Breast epithelium (tissue), 4 donors: ENCODE measurements around the gene PPP2R3B. TPM values are rescaled to one million over a fixed set of nuclear protein-coding genes. Genes with fewer than 3 reads are reported as not detected.
"Not testable (repeated sequence)": the region's sequence is repeated elsewhere in the genome, so short reads cannot be mapped to it uniquely, and the experiment has no call there.

ENCODE experiments used
- DNase-seq, 2 donors: peaks; one replicate each; pipeline ENCODE4 v3.0.0-alpha.2; 2019; ENCODE audit warnings: low spot score in 2 of 2
- H3K27ac ChIP-seq, 2 donors: fragments of 200-600 bp; sonication (generic) in 1 of 2; one replicate each; pipeline ENCODE4 v1.5.1; 2016 to 2019; ENCODE audit warnings: mild to moderate bottlenecking in 1 of 2
- H3K27me3 ChIP-seq, 2 donors: fragments of 200-600 bp; sonication (generic) in 1 of 2; one replicate each; pipeline versions ENCODE4 v1.5.1 to v1.6.0; 2017 to 2019; ENCODE audit warnings: control low read depth in 1 of 2, mild to moderate bottlenecking in 1 of 2
- H3K36me3 ChIP-seq: fragments of 200-600 bp; one replicate; pipeline ENCODE4 v1.5.1; 2019
- H3K4me1 ChIP-seq, 2 donors: fragments of 200-600 bp; sonication (generic); one replicate each; pipeline ENCODE4 v1.5.1; 2016 to 2019; ENCODE audit warnings: control low read depth in 1 of 2
- H3K4me3 ChIP-seq, 3 donors: fragments of 200-600 bp; sonication (generic); 1 replicate in 2 of 3; 2 replicates in 1 of 3; pipeline ENCODE4 v1.5.1; 2016 to 2019; ENCODE audit warnings: mild to moderate bottlenecking in 3 of 3, moderate library complexity in 2 of 3
- H3K9me3 ChIP-seq, 2 donors: fragments of 200-600 bp; sonication (generic) in 1 of 2; one replicate each; pipeline ENCODE4 v1.5.1; 2016 to 2019; ENCODE audit warnings: control low read depth in 1 of 2
- POLR2A ChIP-seq: fragments of 450-650 bp; IDR thresholded peaks from one replicate; pipeline ENCODE4 v1.6.1; 2016; ENCODE audit warnings: antibody characterized with exemption, mild to moderate bottlenecking, moderate library complexity
- POLR2AphosphoS5 ChIP-seq, 3 donors: sonication (generic); formaldehyde crosslinking; IDR thresholded peaks; one replicate each; pipeline ENCODE4 v1.6.1; 2017; ENCODE audit warnings: antibody characterized with exemption in 3 of 3
- intact Hi-C: fragments of 100-400 bp; cut with DNase I; formaldehyde crosslinking; loops from one replicate; pipeline ENCODE4 v1.15.1; 2023; ENCODE audit warnings: low total_unique reads
- total RNA-seq, 3 donors: library from RNA; depleted of rRNA; stranded (reverse); fragments of >200 nt; gene quantifications; one replicate each; pipeline ENCODE4 v1.1.0, GENCODE V29; 2016
- TF ChIP-seq, protein P1 (sequence below), 3 donors: fragments of 450-650 bp; IDR thresholded peaks; one replicate each; pipeline ENCODE4 v1.5.1; 2016 to 2017; ENCODE audit warnings: antibody characterized with exemption in 3 of 3, mild to moderate bottlenecking in 3 of 3, moderate library complexity in 3 of 3

Gene PPP2R3B
- total RNA-seq, 3 donors from 2014 or later: 10.4 to 23.3 (median 23.1) TPM

DNA sequence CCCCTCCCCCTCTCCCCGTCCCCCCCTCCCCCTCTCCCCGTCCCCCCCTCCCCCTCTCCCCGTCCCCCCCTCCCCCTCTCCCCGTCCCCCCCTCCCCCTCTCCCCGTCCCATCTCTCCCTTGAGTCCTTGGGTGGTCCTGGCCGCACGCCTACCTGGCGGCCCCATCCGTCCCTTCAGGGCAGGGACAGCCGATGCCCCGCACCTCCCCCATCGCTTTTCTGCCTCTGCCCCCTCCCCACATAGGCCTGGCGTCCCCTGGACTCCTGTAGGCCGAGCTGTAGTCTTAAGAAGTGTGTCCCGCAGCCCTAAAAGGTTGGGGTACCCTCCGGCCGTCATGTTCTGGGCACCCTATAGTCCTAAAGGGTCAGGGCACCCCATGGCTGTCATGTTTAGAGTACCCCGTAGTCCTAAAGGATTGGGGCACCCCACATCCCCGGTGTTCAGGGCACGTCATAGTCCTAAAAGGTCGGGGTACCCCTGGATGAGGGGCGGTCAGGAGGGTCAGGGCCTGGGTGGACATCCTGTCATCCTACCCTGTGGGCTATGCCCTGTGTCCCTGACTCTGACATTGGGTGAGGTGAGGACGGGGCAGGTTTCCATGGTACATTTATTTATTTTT is 57.3 kb downstream of the PPP2R3B start:
- no peak overlapping the region for H3K4me3 ChIP-seq
- intact Hi-C loops: no loop called here
- H3K27ac ChIP-seq: no peak overlapping the region
- peak in 1 of 2 donors; percentile 49 for DNase-seq
- H3K36me3 ChIP-seq: no peaks in the 10 kb centered on the region
- TF ChIP-seq POLR2A: no peak
- no peak for TF ChIP-seq POLR2AphosphoS5 (IDR thresholded peaks at IDR 0.05)
- TF ChIP-seq, protein P1, sequence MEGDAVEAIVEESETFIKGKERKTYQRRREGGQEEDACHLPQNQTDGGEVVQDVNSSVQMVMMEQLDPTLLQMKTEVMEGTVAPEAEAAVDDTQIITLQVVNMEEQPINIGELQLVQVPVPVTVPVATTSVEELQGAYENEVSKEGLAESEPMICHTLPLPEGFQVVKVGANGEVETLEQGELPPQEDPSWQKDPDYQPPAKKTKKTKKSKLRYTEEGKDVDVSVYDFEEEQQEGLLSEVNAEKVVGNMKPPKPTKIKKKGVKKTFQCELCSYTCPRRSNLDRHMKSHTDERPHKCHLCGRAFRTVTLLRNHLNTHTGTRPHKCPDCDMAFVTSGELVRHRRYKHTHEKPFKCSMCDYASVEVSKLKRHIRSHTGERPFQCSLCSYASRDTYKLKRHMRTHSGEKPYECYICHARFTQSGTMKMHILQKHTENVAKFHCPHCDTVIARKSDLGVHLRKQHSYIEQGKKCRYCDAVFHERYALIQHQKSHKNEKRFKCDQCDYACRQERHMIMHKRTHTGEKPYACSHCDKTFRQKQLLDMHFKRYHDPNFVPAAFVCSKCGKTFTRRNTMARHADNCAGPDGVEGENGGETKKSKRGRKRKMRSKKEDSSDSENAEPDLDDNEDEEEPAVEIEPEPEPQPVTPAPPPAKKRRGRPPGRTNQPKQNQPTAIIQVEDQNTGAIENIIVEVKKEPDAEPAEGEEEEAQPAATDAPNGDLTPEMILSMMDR (IDR thresholded peaks at IDR 0.05): no peak
- no peaks in the 10 kb centered on the region for H3K4me1 ChIP-seq
- H3K27me3 ChIP-seq: peaks cover 7 to 15% of the 10 kb centered on the region in 2 donors
- no peaks in the 10 kb centered on the region for H3K9me3 ChIP-seq

GRCh38 chrX:327660-328126 is 59.0 kb downstream of the PPP2R3B start:
- peak in 1 of 2 donors; percentile 48 for DNase-seq

GRCh38 chrX:324664-325063 is 62.0 kb downstream of the PPP2R3B start:
- H3K27ac ChIP-seq, H3K36me3 ChIP-seq, H3K27me3 ChIP-seq, H3K4me1 ChIP-seq, H3K4me3 ChIP-seq, intact Hi-C loops, H3K9me3 ChIP-seq: not testable (repeated sequence)
- peak in 1 of 2 donors; percentile 25 for DNase-seq

More at GRCh38 chrX:327660-328126, 59.0 kb downstream of the PPP2R3B start:
- no peaks in the 10 kb centered on the region for H3K9me3 ChIP-seq
- no peak overlapping the region for H3K27ac ChIP-seq
- no peak overlapping the region for H3K4me3 ChIP-seq
- peaks cover 7 to 15% of the 10 kb centered on the region in 2 donors for H3K27me3 ChIP-seq
- no peak for TF ChIP-seq POLR2AphosphoS5 (IDR thresholded peaks at IDR 0.05)
- TF ChIP-seq, protein P1 (IDR thresholded peaks at IDR 0.05): no peak
- no peak for TF ChIP-seq POLR2A
- H3K4me1 ChIP-seq: no peaks in the 10 kb centered on the region
- intact Hi-C loops: no loop called here
- H3K36me3 ChIP-seq: no peaks in the 10 kb centered on the region

- no peaks in the 10 kb centered on the region for H3K27me3 ChIP-seq
- H3K27ac ChIP-seq: no peak overlapping the region
- no peaks in the 10 kb centered on the region for H3K9me3 ChIP-seq
- DNase-seq: peak in 1 of 2 donors; percentile 57
- H3K36me3 ChIP-seq: no peaks in the 10 kb centered on the region
- H3K4me3 ChIP-seq: peak overlapping the region in 1 of 3 donors; percentile 13
- TF ChIP-seq, protein P1 (IDR thresholded peaks at IDR 0.05): no peak
- no peak for TF ChIP-seq POLR2A
- TF ChIP-seq POLR2AphosphoS5 (IDR thresholded peaks at IDR 0.05): no peak
- peaks cover 0 to 10% of the 10 kb centered on the region in 2 donors for H3K4me1 ChIP-seq
- intact Hi-C loops: no loop called here
Observed at GRCh38 chrX:323721-324628, 62.7 kb downstream of the PPP2R3B start.

GRCh38 chrX:320126-320783 is 66.5 kb downstream of the PPP2R3B start:
- intact Hi-C loops: no loop called here
- Histone ChIP-seq H3K4me1 (peaks cover 0 to 10% of the 10 kb centered on the region in 2 donors), H3K27ac (no peak overlapping the region), H3K9me3 (no peaks in the 10 kb centered on the region), H3K27me3 (no peaks in the 10 kb centered on the region), H3K4me3 (peak overlapping the region; percentile 81 to 100 (median 95)), H3K36me3 (no peaks in the 10 kb centered on the region)
- TF ChIP-seq, protein P1 (IDR thresholded peaks at IDR 0.05): no peak
- TF ChIP-seq POLR2A (no peak), POLR2AphosphoS5 (IDR thresholded peaks at IDR 0.05) (no peak)
- peak in 1 of 2 donors; percentile 49 for DNase-seq
